ENCODE measurements around the gene ZNF335.

DNA sequence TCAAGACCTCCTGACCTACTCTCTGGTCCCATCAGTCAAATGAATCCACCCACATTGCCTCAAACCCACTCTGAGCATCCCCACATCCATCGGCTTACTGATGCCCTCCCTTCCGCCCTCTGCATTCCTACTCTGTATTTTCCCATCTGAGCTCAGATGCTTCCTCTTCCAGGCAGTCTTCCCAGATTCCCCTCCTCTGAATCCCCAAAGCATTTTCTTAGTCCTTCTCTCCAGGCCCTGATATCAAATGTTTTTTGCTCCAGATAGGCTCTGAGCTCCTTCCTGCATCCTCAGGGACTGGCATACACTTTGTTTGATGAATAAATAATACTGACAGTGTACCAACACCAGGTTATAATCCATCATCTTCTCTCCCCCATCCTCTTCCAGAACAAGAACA is 63.9 kb downstream of the ZNF335 start:
- TF ChIP-seq CTCF (IDR thresholded peaks at IDR 0.05; ENCODE audit: poor library complexity) (no peak), EZH2phosphoT487 (IDR thresholded peaks at IDR 0.05; ENCODE audit: low read depth, severe bottlenecking, unreplicated experiment) (no peak), EZH2 (IDR thresholded peaks at IDR 0.05; ENCODE audit: borderline replicate concordance) (no peak)
